HepG2 (cell line): ENCODE measurements around the gene CPLX3. TPM values are rescaled to one million over a fixed set of nuclear protein-coding genes. Genes with fewer than 3 reads are reported as not detected.

ENCODE experiments used
- ATAC-seq: fragments of 200-7000 bp; cut with Tn5 transposase; 3 replicates; pipeline ENCODE4 v1.9.1; 2020; ENCODE audit warnings: mild to moderate bottlenecking, moderate library complexity
- BruUV-seq: library from RNA; stranded (reverse); fragments of 400-500 nt; replicated peaks from 2 replicates; lab custom pipeline; 2021; lab: Mats Ljungman, UMichigan
- CTCF ChIA-PET: fragments of 300-600 bp; formaldehyde crosslinking; extraction: SDS; loops from one replicate; lab custom pipeline; 2021; ENCODE audit warnings: low total read pairs, inconsistent platforms, low intra/inter-chr PET ratio; lab: Yijun Ruan, JAX
- POLR2A ChIA-PET: fragments of 350-600 bp; sonication (Branson Sonifier 250); formaldehyde crosslinking; loops from one replicate; lab custom pipeline; 2020; ENCODE audit warnings: antibody characterized with exemption, inconsistent platforms; lab: Yijun Ruan, JAX
- DNase-seq: peaks from one replicate; pipeline ENCODE4 v3.0.0-alpha.2; 2015; ENCODE audit warnings: low spot score
- FAIRE-seq: peaks from 3 replicates; lab custom pipeline; 2011; peaks lifted over from hg19 to GRCh38; lab: Jason Lieb, UNC
- H2AFZ ChIP-seq: one replicate; pipeline ENCODE4 v1.6.1; 2011; ENCODE audit warnings: low read length, inconsistent platforms
- H3K27ac ChIP-seq: fragments of 300-600 bp; 3 replicates; pipeline ENCODE4 v1.8.0; 2011; ENCODE audit warnings: mixed run types, mild to moderate bottlenecking, mixed read lengths, low read length, inconsistent platforms; ENCODE audit not compliant: insufficient read depth; ENCODE audit errors: extremely low read length
- H3K27me3 ChIP-seq, 2 experiments: fragments of 200-600 bp in 1 of 2; 2 replicates in 1 of 2; 3 replicates in 1 of 2; pipeline versions ENCODE4 v1.6.0 to v1.8.0; 2011; ENCODE audit warnings: low read length in 2 of 2, mild to moderate bottlenecking in 2 of 2, moderate library complexity in 2 of 2, inconsistent platforms in 1 of 2; ENCODE audit not compliant: insufficient read depth in 2 of 2, control insufficient read depth in 1 of 2
- H3K36me3 ChIP-seq, 2 experiments: fragments of 200-600 bp in 1 of 2; replicated peaks in 1 of 2; 2 replicates in 1 of 2; 3 replicates in 1 of 2; pipeline versions ENCODE4 v1.5.1 to v1.8.0; 2011; ENCODE audit warnings: low read length in 2 of 2, inconsistent platforms in 1 of 2; ENCODE audit not compliant: insufficient read depth in 2 of 2, control insufficient read depth in 1 of 2
- H3K4me1 ChIP-seq: 2 replicates; pipeline ENCODE4 v1.5.1; 2012; ENCODE audit warnings: low read length, inconsistent platforms; ENCODE audit not compliant: insufficient read depth
- H3K4me2 ChIP-seq: 2 replicates; pipeline ENCODE4 v1.6.0; 2011; ENCODE audit warnings: low read depth, low read length, inconsistent platforms
- H3K4me3 ChIP-seq, 3 experiments: fragments of 200-600 bp in 1 of 3; sonication (generic), shearing (Covaris generic) in 1 of 3; replicated peaks in 1 of 3; 2 replicates each; pipeline ENCODE4 v1.5.1; 2011 to 2016; ENCODE audit warnings: low read length in 3 of 3, inconsistent platforms in 2 of 3, low read depth in 2 of 3, mild to moderate bottlenecking in 2 of 3, control low read depth in 1 of 3, mixed read lengths in 1 of 3; ENCODE audit not compliant: insufficient read depth in 1 of 3
- H3K79me2 ChIP-seq: one replicate; pipeline ENCODE4 v1.6.1; 2011; ENCODE audit warnings: low read length, inconsistent platforms; ENCODE audit not compliant: insufficient read depth
- H3K9ac ChIP-seq: 2 replicates; pipeline ENCODE4 v1.6.0; 2011; ENCODE audit warnings: mild to moderate bottlenecking, low read depth, low read length, inconsistent platforms; ENCODE audit not compliant: insufficient read depth
- H3K9me3 ChIP-seq: 2 replicates; pipeline ENCODE4 v1.5.1; 2012; ENCODE audit warnings: mild to moderate bottlenecking, low read length
- H4K20me1 ChIP-seq: 2 replicates; pipeline ENCODE4 v1.6.0; 2011; ENCODE audit warnings: inconsistent platforms, mild to moderate bottlenecking, low read length, moderate library complexity; ENCODE audit not compliant: insufficient read depth
- HNRNPUL1 ChIP-seq: fragments of 200-400 bp; formaldehyde crosslinking; IDR thresholded peaks from 2 replicates; pipeline ENCODE4 v1.6.1; 2017; ENCODE audit warnings: low read depth, mild to moderate bottlenecking, low read length, moderate library complexity
- HOXA9 ChIP-seq: sonication (generic); formaldehyde crosslinking; IDR thresholded peaks from 2 replicates; pipeline ENCODE4 v1.8.1; 2022; ENCODE audit warnings: missing genetic modification reagents, mild to moderate bottlenecking, moderate library complexity, borderline replicate concordance
- NR0B2 ChIP-seq: sonication (generic); formaldehyde crosslinking; IDR thresholded peaks from 2 replicates; pipeline ENCODE4 v1.4.0; 2020; ENCODE audit warnings: mild to moderate bottlenecking, missing genetic modification reagents
- PAX8 ChIP-seq: sonication (generic); formaldehyde crosslinking; IDR thresholded peaks from 2 replicates; pipeline ENCODE4 v1.8.0; 2022; ENCODE audit warnings: mild to moderate bottlenecking, missing genetic modification reagents, borderline replicate concordance
- TEF ChIP-seq: sonication (generic); formaldehyde crosslinking; IDR thresholded peaks from 2 replicates; pipeline ENCODE4 v1.5.0; 2020; ENCODE audit warnings: missing genetic modification reagents
- ZNF121 ChIP-seq: sonication (generic); formaldehyde crosslinking; IDR thresholded peaks from 2 replicates; pipeline ENCODE4 v1.5.0; 2020; ENCODE audit warnings: mild to moderate bottlenecking, missing genetic modification reagents
- ZNF382 ChIP-seq: sonication (generic); formaldehyde crosslinking; IDR thresholded peaks from 2 replicates; pipeline ENCODE4 v1.5.0; 2020; ENCODE audit warnings: missing genetic modification reagents, mild to moderate bottlenecking, borderline replicate concordance
- ZNF646 ChIP-seq: sonication (generic); formaldehyde crosslinking; IDR thresholded peaks from 2 replicates; pipeline ENCODE4 v1.9.0; 2021; ENCODE audit warnings: mild to moderate bottlenecking, missing genetic modification reagents
- ZNF792 ChIP-seq: IDR thresholded peaks from 2 replicates; pipeline ENCODE4 v1.6.1; 2016
- ZNF883 ChIP-seq: sonication (generic); formaldehyde crosslinking; IDR thresholded peaks from 2 replicates; pipeline ENCODE4 v1.5.1; 2020; ENCODE audit warnings: mild to moderate bottlenecking, missing genetic modification reagents; ENCODE audit errors: not compliant biosample characterization
- WGBS: methylation state at CpG from one replicate; pipeline ENCODE4 v1.1.6; 2017; ENCODE audit warnings: low lambda C conversion rate; 5-methylcytosine and 5-hydroxymethylcytosine counted together
- in situ Hi-C: cut with HindIII; loops from 2 replicates; pipeline ENCODE4 v1.10.0; 2017; ENCODE audit warnings: low pct_unique_long_range_greater_than_20kb; ENCODE audit not compliant: extremely low pct_ligation_motif_present
- intact Hi-C: fragments of 100-400 bp; cut with micrococcal nuclease; formaldehyde crosslinking; loops from one replicate; pipeline ENCODE4 v1.10.0; 2022; ENCODE audit not compliant: unreplicated experiment
- polyA plus RNA-seq, 8 experiments: library from polyadenylated mRNA; depleted of rRNA in 3 of 8; stranded (reverse) in 7 of 8; unstranded in 1 of 8; fragments of >200 nt; fragmentation: Illumina TruSeq in 4 of 8; extraction: Trizol in 4 of 8; gene quantifications; 2 replicates each; pipeline versions ENCODE4 v1.2.1 to v1.2.3, GENCODE V29; 2011 to 2016; ENCODE audit warnings: low read depth in 4 of 8, missing spikeins in 1 of 8, mixed read lengths in 1 of 8; ENCODE audit not compliant: insufficient read depth in 1 of 8
- total RNA-seq, 5 experiments: library from RNA; depleted of rRNA; stranded (reverse); fragments of >200 nt; fragmentation: Illumina TruSeq; extraction: Trizol; gene quantifications; 2 replicates each; pipeline ENCODE4 v1.2.3, GENCODE V29; 2016; ENCODE audit warnings: low read depth in 1 of 5

The CPLX3 gene
- total and polyA plus RNA-seq, 2 of the 13 experiments (the other 11 are each of a cell fraction or from before 2014, with no cell fraction given): not detected

- peak overlapping the region; percentile 4; the same call in 1 of the 2 replicates for H3K4me2 ChIP-seq
These were observed 47.8 kb upstream of the CPLX3 start for GRCh38 chr15:74778599-74778970.

GRCh38 chr15:74779162-74779648 lies 47.2 kb upstream of the CPLX3 start:
- Histone ChIP-seq H4K20me1 (peaks cover 4% of the 10 kb centered on the region), H3K4me2 (peak overlapping the region; percentile 36), H3K27ac (peak overlapping the region; percentile 59), H3K79me2 (peaks cover 17% of the 10 kb centered on the region), H3K4me1 (peaks cover 86% of the 10 kb centered on the region), H3K4me3 (no peak overlapping the region), H3K36me3 (no peaks in the 10 kb centered on the region), H3K27me3 (no peaks in the 10 kb centered on the region), H3K9ac (no peak overlapping the region), H3K9me3 (no peaks in the 10 kb centered on the region), H2AFZ (no peak overlapping the region)
- no peak for TF ChIP-seq HOXA9 (CRISPR knock-in tag)
- no peak for TF ChIP-seq TEF (CRISPR knock-in tag)
- TF ChIP-seq ZNF792: no peak
- no peak for TF ChIP-seq ZNF646
- no peak for TF ChIP-seq ZNF121 (CRISPR knock-in tag)
- TF ChIP-seq NR0B2 (CRISPR knock-in tag): no peak
- TF ChIP-seq HNRNPUL1: no peak
- no TSS peak for BruUV-seq
- ChIA-PET POLR2A (interaction anchor here (0.9 to 2.0 kb wide), 4 partner anchors 8 to 589 kb away, joined by 3 to 17 read pairs (median 6); partner anchors contain the start of genes FAM219B and MAN2C1), CTCF (interaction anchor here (1.1 kb wide), 1 partner anchor 8 kb away, joined by 3 read pairs; no protein-coding TSS in a partner anchor)
- 29% methylated on average over 7 of the region's 7 CpGs for WGBS
- ATAC-seq: no peak
- intact Hi-C loops: no loop called here
- in situ Hi-C loops: loop anchor here (10.0 kb wide), 1 partner anchor 176 kb away; the partner anchor contains the start of gene RPP25
- FAIRE-seq: no peak
- DNase-seq: no peak

More at GRCh38 chr15:74778599-74778970, 47.8 kb upstream of the CPLX3 start:
- CTCF ChIA-PET: interaction anchor here (2.5 kb wide), 1 partner anchor 22 kb away, joined by 6 read pairs; no protein-coding TSS in a partner anchor
- no peak for ATAC-seq
- Histone ChIP-seq H3K9ac (no peak overlapping the region), H3K27ac (no peak overlapping the region), H4K20me1 (no peaks in the 10 kb centered on the region; the same call in 1 of the 2 replicates), H3K4me3 (no peak overlapping the region), H3K4me1 (peaks cover 86% of the 10 kb centered on the region), H3K27me3 (no peaks in the 10 kb centered on the region), H3K9me3 (no peaks in the 10 kb centered on the region), H3K79me2 (peaks cover 11% of the 10 kb centered on the region), H3K36me3 (no peaks in the 10 kb centered on the region), H2AFZ (no peak overlapping the region)
- in situ Hi-C loops (loop anchor here (10.0 kb wide), 1 partner anchor 176 kb away; the partner anchor contains the start of gene RPP25), intact Hi-C loops (no loop called here)
- BruUV-seq: no TSS peak
- DNase-seq: no peak
- POLR2A ChIA-PET: interaction anchor here (0.9 to 2.3 kb wide), 5 partner anchors 18 to 590 kb away, joined by 3 to 8 read pairs (median 5); partner anchors contain the start of genes CLK3, CYP1A1 and MAN2C1
- peak; percentile 40 for FAIRE-seq
- TF ChIP-seq ZNF883 (CRISPR knock-in tag) (no peak), ZNF382 (CRISPR knock-in tag) (no peak), PAX8 (CRISPR knock-in tag) (no peak)
- 71% methylated on average over 5 of the region's 5 CpGs for WGBS
